Measurements from ENCODE around the gene SEC14L1.

The SEC14L1 gene

GRCh38 chr17:77233127-77233526 lies 92.4 kb downstream of the SEC14L1 start:
- no peak for TF ChIP-seq GATA1 (IDR thresholded peaks at IDR 0.05; ENCODE audit: low read depth, low read length)
- no peak for TF ChIP-seq POLR2A (IDR thresholded peaks at IDR 0.05; ENCODE audit: low read length)
- DNase-seq = no peak

- no peak for TF ChIP-seq POLR2A (IDR thresholded peaks at IDR 0.05; ENCODE audit: low read length)
- no peak for TF ChIP-seq GATA1 (IDR thresholded peaks at IDR 0.05; ENCODE audit: low read depth, low read length)
- DNase-seq = peak; percentile 84 to 87
These were observed 93.0 kb downstream of the SEC14L1 start for GRCh38 chr17:77233635-77234334.

GRCh38 chr17:77234695-77235094 lies 93.9 kb downstream of the SEC14L1 start:
- TF ChIP-seq GATA1 (IDR thresholded peaks at IDR 0.05; ENCODE audit: low read depth, low read length) = no peak
- TF ChIP-seq POLR2A (IDR thresholded peaks at IDR 0.05; ENCODE audit: low read length) = no peak
- DNase-seq = no peak

- no peak for DNase-seq
- TF ChIP-seq POLR2A (IDR thresholded peaks at IDR 0.05; ENCODE audit: low read length) = no peak
- TF ChIP-seq GATA1 (IDR thresholded peaks at IDR 0.05; ENCODE audit: low read depth, low read length) = no peak
These were observed 94.7 kb downstream of the SEC14L1 start for GRCh38 chr17:77235370-77235941.

- no peak for DNase-seq
- no peak for TF ChIP-seq GATA1 (IDR thresholded peaks at IDR 0.05; ENCODE audit: low read depth, low read length)
- TF ChIP-seq POLR2A (IDR thresholded peaks at IDR 0.05; ENCODE audit: low read length) = no peak
These were observed 96.7 kb downstream of the SEC14L1 start for GRCh38 chr17:77237232-77238008.

GRCh38 chr17:77240976-77241375 lies 100.2 kb downstream of the SEC14L1 start:
- TF ChIP-seq POLR2A (IDR thresholded peaks at IDR 0.05; ENCODE audit: low read length) (no peak), GATA1 (IDR thresholded peaks at IDR 0.05; ENCODE audit: low read depth, low read length) (no peak)
- DNase-seq = no peak

- no peak for DNase-seq
- TF ChIP-seq GATA1 (IDR thresholded peaks at IDR 0.05; ENCODE audit: low read depth, low read length) (no peak), POLR2A (IDR thresholded peaks at IDR 0.05; ENCODE audit: low read length) (no peak)
These were observed 101.5 kb downstream of the SEC14L1 start for GRCh38 chr17:77242118-77242851.

GRCh38 chr17:77245162-77245926 lies 104.6 kb downstream of the SEC14L1 start:
- TF ChIP-seq POLR2A (IDR thresholded peaks at IDR 0.05; ENCODE audit: low read length) (no peak), GATA1 (IDR thresholded peaks at IDR 0.05; ENCODE audit: low read depth, low read length) (no peak)
- no peak for DNase-seq

- DNase-seq = no peak
- no peak for TF ChIP-seq GATA1 (IDR thresholded peaks at IDR 0.05; ENCODE audit: low read depth, low read length)
These were observed 105.6 kb downstream of the SEC14L1 start for GRCh38 chr17:77246110-77247047.

- TF ChIP-seq POLR2A (IDR thresholded peaks at IDR 0.05; ENCODE audit: low read length) = no peak
- TF ChIP-seq GATA1 (IDR thresholded peaks at IDR 0.05; ENCODE audit: low read depth, low read length) = no peak
- DNase-seq = peak; percentile 80 to 90
These were observed 106.3 kb downstream of the SEC14L1 start for GRCh38 chr17:77247048-77247541.

GRCh38 chr17:77247609-77248008 lies 106.8 kb downstream of the SEC14L1 start:
- DNase-seq = no peak
- TF ChIP-seq GATA1 (IDR thresholded peaks at IDR 0.05; ENCODE audit: low read depth, low read length) (no peak), POLR2A (IDR thresholded peaks at IDR 0.05; ENCODE audit: low read length) (no peak)

Data from erythroblast (primary cell).